Measurements from ENCODE around the gene FAM98A.

- TF ChIP-seq TAF1 (IDR thresholded peaks at IDR 0.05; ENCODE audit: borderline replicate concordance, low read depth, low read length) (no peak), MTA3 (IDR thresholded peaks at IDR 0.05; ENCODE audit: borderline replicate concordance, low read length) (no peak), NFYB (IDR thresholded peaks at IDR 0.05; ENCODE audit: insufficient read depth, low read depth, low read length) (no peak), SRF (IDR thresholded peaks at IDR 0.05; ENCODE audit: low read depth in 2 of 2, low read length in 2 of 2) (no peak), KAT2A (conservative IDR thresholded peaks at IDR 0.05; ENCODE audit: control insufficient read depth, low read depth, low read length) (no peak), ELK1 (IDR thresholded peaks at IDR 0.05; ENCODE audit: low read depth, low read length) (no peak), BRCA1 (IDR thresholded peaks at IDR 0.05; ENCODE audit: low read depth, low read length) (no peak), CTCF (IDR thresholded peaks at IDR 0.05 in 2 of 3, conservative IDR thresholded peaks at IDR 0.05 in 1 of 3; ENCODE audit: control insufficient read depth in 2 of 3, extremely low read depth in 1 of 3, insufficient read depth in 1 of 3, low read depth in 3 of 3, low read length in 3 of 3) (no peak)
Measured at GRCh38 chr2:33634261-33634910, 35.3 kb upstream of the FAM98A start.
